Astrocyte (in vitro differentiated cells and primary cell): ENCODE data around the gene NELFB. TPM values are rescaled to one million over a fixed set of nuclear protein-coding genes. Genes with fewer than 3 reads are reported as not detected.

Experiments
- DNase-seq: peaks from one replicate; pipeline ENCODE4 v3.0.0-alpha.2; 2010; ENCODE audit warnings: low read depth
- FAIRE-seq: peaks from 2 replicates; lab custom pipeline; 2011; peaks lifted over from hg19 to GRCh38; lab: Jason Lieb, UNC
- H2AFZ ChIP-seq: 2 replicates; pipeline ENCODE4 v1.6.0; 2012; ENCODE audit warnings: low read depth, low read length, inconsistent platforms
- H3K27ac ChIP-seq: 2 replicates; pipeline ENCODE4 v1.5.1; 2011; ENCODE audit warnings: low read depth, low read length, inconsistent platforms
- H3K27me3 ChIP-seq: 2 replicates; pipeline ENCODE4 v1.6.0; 2011; ENCODE audit warnings: low read length, inconsistent platforms; ENCODE audit not compliant: insufficient read depth
- H3K36me3 ChIP-seq: 2 replicates; pipeline ENCODE4 v1.5.1; 2011; ENCODE audit warnings: low read length, inconsistent platforms; ENCODE audit not compliant: insufficient read depth
- H3K4me1 ChIP-seq: 2 replicates; pipeline ENCODE4 v1.5.1; 2011; ENCODE audit warnings: low read length, inconsistent platforms; ENCODE audit not compliant: insufficient read depth
- H3K4me2 ChIP-seq: 2 replicates; pipeline ENCODE4 v1.6.0; 2012; ENCODE audit warnings: low read length, inconsistent platforms
- H3K4me3 ChIP-seq: 2 replicates; pipeline ENCODE4 v1.5.1; 2011; ENCODE audit warnings: low read depth, mild to moderate bottlenecking, low read length, inconsistent platforms; ENCODE audit not compliant: insufficient read depth
- H3K79me2 ChIP-seq: 2 replicates; pipeline ENCODE4 v1.6.0; 2012; ENCODE audit warnings: mild to moderate bottlenecking, low read length, inconsistent platforms; ENCODE audit not compliant: insufficient read depth
- H3K9ac ChIP-seq: 2 replicates; pipeline ENCODE4 v1.6.0; 2012; ENCODE audit warnings: mild to moderate bottlenecking, low read length, inconsistent platforms
- H3K9me3 ChIP-seq: 2 replicates; pipeline ENCODE4 v1.5.1; 2012; ENCODE audit warnings: low read depth, mild to moderate bottlenecking, low read length, inconsistent platforms; ENCODE audit not compliant: insufficient read depth
- H4K20me1 ChIP-seq: 2 replicates; pipeline ENCODE4 v1.6.0; 2012; ENCODE audit warnings: low read length, inconsistent platforms; ENCODE audit not compliant: insufficient read depth
- H3K27ac Mint-ChIP-seq: one replicate; pipeline ENCODE4 v1.8.0; 2021; ENCODE audit warnings: mild to moderate bottlenecking, mixed read lengths; ENCODE audit not compliant: unreplicated experiment
- H3K27me3 Mint-ChIP-seq: one replicate; pipeline ENCODE4 v1.8.0; 2021; ENCODE audit warnings: low read depth, mixed read lengths; ENCODE audit not compliant: unreplicated experiment
- H3K36me3 Mint-ChIP-seq: one replicate; pipeline ENCODE4 v1.8.0; 2021; ENCODE audit warnings: low read depth, mixed read lengths; ENCODE audit not compliant: unreplicated experiment
- H3K4me1 Mint-ChIP-seq: one replicate; pipeline ENCODE4 v1.8.0; 2021; ENCODE audit warnings: low read depth, mixed read lengths; ENCODE audit not compliant: unreplicated experiment
- H3K4me3 Mint-ChIP-seq: one replicate; pipeline ENCODE4 v1.8.0; 2021; ENCODE audit warnings: mild to moderate bottlenecking, moderate library complexity, mixed read lengths; ENCODE audit not compliant: unreplicated experiment
- H3K9me3 Mint-ChIP-seq: one replicate; pipeline ENCODE4 v1.8.0; 2021; ENCODE audit warnings: mild to moderate bottlenecking, mixed read lengths; ENCODE audit not compliant: unreplicated experiment
- EZH2 ChIP-seq: IDR thresholded peaks from 2 replicates; pipeline ENCODE4 v1.6.1; 2012; ENCODE audit warnings: mild to moderate bottlenecking, low read length, inconsistent platforms; ENCODE audit not compliant: insufficient read depth
- total RNA-seq: library from RNA; stranded (reverse); gene quantifications from 2 replicates; pipeline ENCODE4 v1.2.1, GENCODE V29; 2021
- TF ChIP-seq, protein P1 (sequence below): IDR thresholded peaks from 2 replicates; pipeline ENCODE4 v1.5.1; 2011; ENCODE audit warnings: low read depth, mild to moderate bottlenecking, inconsistent platforms, low read length, moderate library complexity; ENCODE audit not compliant: insufficient read depth

The NELFB gene
- total RNA-seq, 1 donor from 2014 or later, result 48.9 TPM

DNA sequence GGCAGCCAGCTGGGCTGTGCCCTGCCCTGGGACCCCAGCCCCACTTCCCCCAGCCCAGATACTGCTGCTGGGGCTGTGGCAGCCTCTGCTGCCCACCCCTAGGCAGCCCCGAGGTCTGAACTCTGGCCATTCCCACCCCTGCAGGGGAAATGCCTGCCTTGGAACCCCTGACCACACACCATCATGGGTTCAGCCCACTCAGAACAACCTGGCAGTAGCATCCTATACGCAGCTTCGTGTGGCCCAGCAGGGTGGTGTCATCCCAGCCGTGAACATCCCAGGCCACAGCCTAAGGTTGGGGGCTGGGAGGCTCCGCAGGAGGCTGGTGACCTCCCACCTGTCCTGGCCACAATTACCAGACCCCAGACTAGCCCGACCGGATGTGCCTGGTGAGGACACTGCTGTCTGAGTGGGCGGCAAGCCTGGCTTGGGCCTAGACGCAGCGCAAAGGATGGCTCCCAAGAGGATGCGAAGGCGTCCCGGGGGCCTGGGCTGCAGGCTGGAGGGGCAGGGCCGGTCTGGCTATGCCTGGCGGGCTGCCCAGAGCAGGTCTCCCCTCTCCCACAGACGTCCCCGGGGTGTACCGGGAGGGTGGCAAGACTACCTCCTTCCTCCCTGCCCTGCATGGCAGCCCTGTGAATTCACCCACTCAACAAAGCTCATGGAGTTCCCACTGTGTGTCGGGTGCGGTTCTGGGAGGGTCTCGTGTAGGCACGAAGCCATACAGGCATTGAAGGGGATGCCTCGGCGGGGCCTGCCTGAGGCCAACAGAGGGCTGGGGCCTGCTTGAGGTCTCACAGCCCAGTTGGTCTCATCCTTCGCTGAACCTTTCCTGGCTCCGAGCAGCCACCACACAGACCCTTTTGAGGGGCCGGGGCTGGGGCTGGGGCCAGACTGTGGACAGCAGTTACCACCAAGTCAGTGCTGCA, 25.9 kb upstream of the NELFB start:
- FAIRE-seq (no peak), DNase-seq (no peak)
- no peak overlapping the region for H3K4me3 Mint-ChIP-seq
- H3K27ac Mint-ChIP-seq, result no peak overlapping the region
- Histone ChIP-seq H3K27ac (no peak overlapping the region), H2AFZ (no peak overlapping the region), H3K79me2 (no peaks in the 10 kb centered on the region), H3K36me3 (no peaks in the 10 kb centered on the region), H3K9me3 (no peaks in the 10 kb centered on the region), H3K4me1 (peaks cover 12% of the 10 kb centered on the region), H4K20me1 (no peaks in the 10 kb centered on the region), H3K27me3 (no peaks in the 10 kb centered on the region), H3K9ac (no peak overlapping the region), H3K4me3 (no peak overlapping the region), H3K4me2 (no peak overlapping the region)
- no peaks in the 10 kb centered on the region for H3K36me3 Mint-ChIP-seq
- no peak for TF ChIP-seq EZH2
- TF ChIP-seq, protein P1, sequence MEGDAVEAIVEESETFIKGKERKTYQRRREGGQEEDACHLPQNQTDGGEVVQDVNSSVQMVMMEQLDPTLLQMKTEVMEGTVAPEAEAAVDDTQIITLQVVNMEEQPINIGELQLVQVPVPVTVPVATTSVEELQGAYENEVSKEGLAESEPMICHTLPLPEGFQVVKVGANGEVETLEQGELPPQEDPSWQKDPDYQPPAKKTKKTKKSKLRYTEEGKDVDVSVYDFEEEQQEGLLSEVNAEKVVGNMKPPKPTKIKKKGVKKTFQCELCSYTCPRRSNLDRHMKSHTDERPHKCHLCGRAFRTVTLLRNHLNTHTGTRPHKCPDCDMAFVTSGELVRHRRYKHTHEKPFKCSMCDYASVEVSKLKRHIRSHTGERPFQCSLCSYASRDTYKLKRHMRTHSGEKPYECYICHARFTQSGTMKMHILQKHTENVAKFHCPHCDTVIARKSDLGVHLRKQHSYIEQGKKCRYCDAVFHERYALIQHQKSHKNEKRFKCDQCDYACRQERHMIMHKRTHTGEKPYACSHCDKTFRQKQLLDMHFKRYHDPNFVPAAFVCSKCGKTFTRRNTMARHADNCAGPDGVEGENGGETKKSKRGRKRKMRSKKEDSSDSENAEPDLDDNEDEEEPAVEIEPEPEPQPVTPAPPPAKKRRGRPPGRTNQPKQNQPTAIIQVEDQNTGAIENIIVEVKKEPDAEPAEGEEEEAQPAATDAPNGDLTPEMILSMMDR, result no peak
- H3K9me3 Mint-ChIP-seq, result no peaks in the 10 kb centered on the region
- peaks cover 4% of the 10 kb centered on the region for H3K4me1 Mint-ChIP-seq
- H3K27me3 Mint-ChIP-seq, result no peaks in the 10 kb centered on the region

GRCh38 chr9:137229903-137230704, 25.0 kb upstream of the NELFB start:
- no peaks in the 10 kb centered on the region for H4K20me1 ChIP-seq
- H3K79me2 ChIP-seq, result no peaks in the 10 kb centered on the region
- DNase-seq (no peak), FAIRE-seq (no peak)
- H3K4me1 ChIP-seq, result peaks cover 12% of the 10 kb centered on the region
- H3K9me3 ChIP-seq, result no peaks in the 10 kb centered on the region
- TF ChIP-seq, protein P1, result no peak
- TF ChIP-seq EZH2, result no peak
- no peak overlapping the region for H3K4me3 Mint-ChIP-seq
- H3K27ac ChIP-seq, result no peak overlapping the region
- H3K4me3 ChIP-seq, result no peak overlapping the region
- no peak overlapping the region for H3K4me2 ChIP-seq
- peaks cover 4% of the 10 kb centered on the region for H3K4me1 Mint-ChIP-seq
- no peak overlapping the region for H2AFZ ChIP-seq
- no peaks in the 10 kb centered on the region for H3K27me3 ChIP-seq
- H3K36me3 ChIP-seq, result no peaks in the 10 kb centered on the region
- no peaks in the 10 kb centered on the region for H3K27me3 Mint-ChIP-seq
- H3K9ac ChIP-seq, result no peak overlapping the region
- no peaks in the 10 kb centered on the region for H3K9me3 Mint-ChIP-seq
- no peaks in the 10 kb centered on the region for H3K36me3 Mint-ChIP-seq
- no peak overlapping the region for H3K27ac Mint-ChIP-seq
